Spleen (tissue), 11 donors: ENCODE measurements around the gene PEPD. TPM values are rescaled to one million over a fixed set of nuclear protein-coding genes. Genes with fewer than 3 reads are reported as not detected.

Experiments used
- DNase-seq: peaks from one replicate; pipeline ENCODE4 v3.0.0-alpha.2; 2020
- H3K27ac ChIP-seq, 8 donors: fragments of 200-600 bp; sonication (generic) in 7 of 8; 1 replicate in 4 of 8; 2 replicates in 4 of 8; pipeline versions ENCODE4 v1.5.0 to v1.8.0; 2016 to 2021; ENCODE audit warnings: inconsistent platforms in 4 of 8, mild to moderate bottlenecking in 4 of 8, moderate library complexity in 1 of 8
- H3K27me3 ChIP-seq, 7 donors: fragments of 200-600 bp; sonication (generic) in 6 of 7; replicated peaks in 1 of 7; 1 replicate in 4 of 7; 2 replicates in 3 of 7; pipeline versions ENCODE4 v1.5.0 to v1.8.0; 2016 to 2021; ENCODE audit warnings: inconsistent platforms in 3 of 7, mild to moderate bottlenecking in 1 of 7
- H3K36me3 ChIP-seq, 6 donors: fragments of 200-600 bp; sonication (generic) in 5 of 6; 1 replicate in 4 of 6; 2 replicates in 2 of 6; pipeline versions ENCODE4 v1.5.0 to v1.8.0; 2016 to 2021; ENCODE audit warnings: inconsistent platforms in 2 of 6
- H3K4me1 ChIP-seq, 6 donors: fragments of 200-600 bp; sonication (generic) in 5 of 6; 1 replicate in 3 of 6; 2 replicates in 3 of 6; pipeline versions ENCODE4 v1.5.0 to v1.8.0; 2016 to 2021; ENCODE audit warnings: inconsistent platforms in 3 of 6
- H3K4me3 ChIP-seq, 8 donors: fragments of 200-600 bp; sonication (generic) in 7 of 8; 1 replicate in 4 of 8; 2 replicates in 4 of 8; pipeline versions ENCODE4 v1.5.0 to v1.8.0; 2016 to 2021; ENCODE audit warnings: inconsistent platforms in 4 of 8, mild to moderate bottlenecking in 4 of 8, moderate library complexity in 2 of 8
- H3K9me3 ChIP-seq, 8 donors: fragments of 200-600 bp; sonication (generic) in 7 of 8; 1 replicate in 4 of 8; 2 replicates in 4 of 8; pipeline versions ENCODE4 v1.5.0 to v1.8.0; 2016 to 2021; ENCODE audit warnings: inconsistent platforms in 4 of 8
- POLR2A ChIP-seq, 3 donors: fragments of 450-650 bp; IDR thresholded peaks; one replicate each; pipeline ENCODE4 v1.5.1; 2017; ENCODE audit warnings: antibody characterized with exemption in 3 of 3, mild to moderate bottlenecking in 1 of 3
- POLR2AphosphoS5 ChIP-seq, 3 donors: sonication (generic); formaldehyde crosslinking; IDR thresholded peaks; one replicate each; pipeline ENCODE4 v1.5.1; 2017; ENCODE audit warnings: antibody characterized with exemption in 3 of 3
- WGBS, 5 donors: extraction: QIAGEN DNeasy Blood & Tissue Kit in 3 of 5; methylation state at CpG; one replicate each; pipeline versions ENCODE4 v1.1.5 to v1.1.7; 2013 to 2018; 5-methylcytosine and 5-hydroxymethylcytosine counted together
- intact Hi-C: fragments of 100-400 bp; cut with DNase I; formaldehyde crosslinking; loops from one replicate; pipeline ENCODE4 v1.15.0; 2023; ENCODE audit warnings: low total_unique reads
- polyA plus RNA-seq, 3 donors: library from polyadenylated mRNA; stranded (reverse); fragments of 200-250 nt; gene quantifications; one replicate each; pipeline ENCODE4 v1.2.1, GENCODE V29; 2013
- total RNA-seq, 7 donors: library from RNA; depleted of rRNA in 3 of 7; stranded (reverse); fragments of >200 nt in 3 of 7; fragmentation: NEBNext Ultra II Directional in 4 of 7; extraction: Animal tissue kit (Norgen Biotek cat#: 25700) in 4 of 7; gene quantifications; one replicate each; pipeline versions ENCODE4 v1.1.0 to v1.2.1, GENCODE V29; 2016 to 2021
- TF ChIP-seq, protein P1 (sequence below), 11 experiments: fragments of 200-600 bp in 7 of 11; fragments of 450-650 bp in 4 of 11; sonication (generic) in 4 of 11; IDR thresholded peaks in 8 of 11; conservative IDR thresholded peaks in 3 of 11; 1 replicate in 7 of 11; 2 replicates in 4 of 11; pipeline versions ENCODE4 v1.4.0 to v1.8.0; 2016 to 2021; ENCODE audit warnings: antibody characterized with exemption in 11 of 11, inconsistent platforms in 4 of 11, mild to moderate bottlenecking in 1 of 11
- donor health status: healthy with polysubstance abuse.
- donor health status: DM: no; HTN: no; CAD: no; lungs with moderate emphysema.
- donor health status: DM: no; HTN: no; CAD: no.
- donor health status: Bipolar disorder and iron deficiency.
- donor health status: healthy.
- donor health status: DM: no; HTN: no; CAD: no.
- donor health status: DM: yes; HTN: yes; CAD: no.

The PEPD gene
- total and polyA plus RNA-seq, 10 donors = 38.4 to 98.3 (median 69.8) TPM

DNA sequence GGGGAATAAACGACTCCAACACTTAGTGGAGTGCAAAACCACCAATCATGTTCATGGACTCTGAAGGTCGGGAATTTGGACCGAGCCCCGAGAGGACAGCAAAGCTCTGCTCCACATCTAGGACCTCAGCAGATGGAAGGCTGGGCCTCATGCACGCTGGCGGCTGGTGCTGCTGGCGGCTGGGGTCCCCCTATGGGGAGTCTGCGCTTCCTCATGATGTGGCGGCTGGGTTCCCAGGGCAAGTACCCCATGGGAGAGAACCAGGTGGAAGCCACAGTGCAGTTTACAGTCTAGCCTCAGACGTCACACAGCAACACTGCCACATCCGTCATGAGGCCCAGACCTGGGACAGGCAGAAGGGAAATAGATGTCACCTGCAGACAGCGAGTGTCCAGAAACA, 13.2 kb downstream of the PEPD start:
- peak; percentile 54 for DNase-seq
- Histone ChIP-seq H3K27me3 (no peaks in the 10 kb centered on the region), H3K4me3 (no peak overlapping the region), H3K9me3 (no peaks in the 10 kb centered on the region), H3K36me3 (peaks cover 0 to 70% (median 26%) of the 10 kb centered on the region in 6 donors), H3K27ac (no peak overlapping the region), H3K4me1 (peaks cover 0 to 15% (median 5%) of the 10 kb centered on the region in 6 donors)
- TF ChIP-seq, protein P1, sequence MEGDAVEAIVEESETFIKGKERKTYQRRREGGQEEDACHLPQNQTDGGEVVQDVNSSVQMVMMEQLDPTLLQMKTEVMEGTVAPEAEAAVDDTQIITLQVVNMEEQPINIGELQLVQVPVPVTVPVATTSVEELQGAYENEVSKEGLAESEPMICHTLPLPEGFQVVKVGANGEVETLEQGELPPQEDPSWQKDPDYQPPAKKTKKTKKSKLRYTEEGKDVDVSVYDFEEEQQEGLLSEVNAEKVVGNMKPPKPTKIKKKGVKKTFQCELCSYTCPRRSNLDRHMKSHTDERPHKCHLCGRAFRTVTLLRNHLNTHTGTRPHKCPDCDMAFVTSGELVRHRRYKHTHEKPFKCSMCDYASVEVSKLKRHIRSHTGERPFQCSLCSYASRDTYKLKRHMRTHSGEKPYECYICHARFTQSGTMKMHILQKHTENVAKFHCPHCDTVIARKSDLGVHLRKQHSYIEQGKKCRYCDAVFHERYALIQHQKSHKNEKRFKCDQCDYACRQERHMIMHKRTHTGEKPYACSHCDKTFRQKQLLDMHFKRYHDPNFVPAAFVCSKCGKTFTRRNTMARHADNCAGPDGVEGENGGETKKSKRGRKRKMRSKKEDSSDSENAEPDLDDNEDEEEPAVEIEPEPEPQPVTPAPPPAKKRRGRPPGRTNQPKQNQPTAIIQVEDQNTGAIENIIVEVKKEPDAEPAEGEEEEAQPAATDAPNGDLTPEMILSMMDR (IDR thresholded peaks at IDR 0.05 in 8 of 11, conservative IDR thresholded peaks at IDR 0.05 in 3 of 11) = no peak
- 90 to 93% (median 92%) methylated on average over 10 to 12 of the region's 12 CpGs for WGBS, 5 donors
- intact Hi-C loops = no loop called here

DNA sequence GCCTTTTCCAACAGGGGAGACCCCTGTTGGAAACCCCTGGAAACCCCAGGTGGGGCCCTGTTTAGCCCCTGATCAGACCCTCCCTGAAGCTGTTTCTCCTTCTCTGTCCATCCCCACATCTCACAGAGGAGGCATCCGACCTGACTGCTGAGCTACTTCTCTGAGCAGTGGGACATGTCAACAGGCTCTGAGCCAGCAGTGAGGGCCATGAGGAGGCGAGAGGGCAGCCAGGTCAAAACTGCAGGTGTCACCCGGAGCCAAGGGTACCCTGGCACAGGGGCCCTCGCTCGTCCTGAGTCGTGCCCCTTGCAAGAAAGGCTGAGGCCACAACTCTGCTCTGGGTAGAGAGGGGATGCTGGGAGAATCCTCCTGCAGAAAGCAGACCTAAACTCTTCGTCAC, 13.6 kb downstream of the PEPD start:
- 84 to 95% (median 89%) methylated on average over 3 to 7 of the region's 7 CpGs for WGBS, 5 donors

DNA sequence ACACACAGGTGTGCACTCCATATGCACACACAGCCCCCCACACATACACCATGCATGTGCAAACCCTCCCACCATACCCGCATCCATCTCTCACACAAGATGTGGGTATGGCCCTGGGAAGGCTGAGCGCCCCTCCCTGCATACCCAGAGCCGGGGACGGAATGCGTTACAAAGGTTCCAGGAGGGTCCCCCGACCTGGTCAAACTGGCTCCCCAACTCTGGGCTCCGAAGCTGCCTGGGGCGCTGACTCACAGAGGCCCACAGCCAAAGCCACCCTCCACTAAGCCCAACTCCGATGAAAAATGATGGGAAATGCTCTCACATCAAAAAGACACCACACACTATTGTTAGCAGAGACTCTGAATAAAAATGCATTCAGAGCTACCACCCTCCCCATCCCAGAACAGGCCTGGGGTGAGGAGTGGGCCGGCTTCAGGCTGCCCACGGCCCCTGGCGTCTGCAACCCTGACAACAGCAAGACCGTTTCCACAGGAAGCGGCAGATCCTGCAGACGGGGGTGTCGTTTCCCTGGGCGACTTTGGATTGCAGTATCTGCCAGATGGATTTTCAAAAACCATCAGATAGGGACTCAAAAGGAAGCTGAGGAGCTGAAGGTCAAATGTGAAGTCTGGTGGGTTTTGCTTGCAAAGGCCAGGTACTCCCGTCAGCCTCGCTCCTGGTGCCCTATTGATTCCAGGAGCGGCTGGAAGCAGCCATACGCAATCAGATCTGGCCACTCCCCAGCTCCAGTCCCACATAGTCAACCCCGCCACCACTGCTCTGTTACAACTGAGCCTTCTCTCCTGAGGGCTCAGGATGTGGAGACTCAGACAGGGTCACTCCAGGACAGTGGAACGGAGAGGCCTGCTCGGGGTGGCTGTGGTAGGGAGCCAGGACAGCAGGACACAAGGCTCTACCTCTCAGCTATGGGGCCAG, 14.3 kb downstream of the PEPD start:
- Histone ChIP-seq H3K27ac (no peak overlapping the region), H3K4me1 (peaks cover 0 to 15% (median 5%) of the 10 kb centered on the region in 6 donors), H3K27me3 (no peaks in the 10 kb centered on the region), H3K4me3 (no peak overlapping the region), H3K36me3 (peaks cover 0 to 75% (median 26%) of the 10 kb centered on the region in 6 donors), H3K9me3 (no peaks in the 10 kb centered on the region)
- peak; percentile 65 for DNase-seq
- TF ChIP-seq, protein P1 (IDR thresholded peaks at IDR 0.05 in 8 of 11, conservative IDR thresholded peaks at IDR 0.05 in 3 of 11) = no peak
- TF ChIP-seq POLR2A (IDR thresholded peaks at IDR 0.05) = no peak
- TF ChIP-seq POLR2AphosphoS5 (IDR thresholded peaks at IDR 0.05) = no peak
- 73 to 83% (median 75%) methylated on average over 22 to 24 of the region's 24 CpGs for WGBS, 5 donors
- intact Hi-C loops = no loop called here

More for the DNA sequence above, 13.6 kb downstream of the PEPD start:
- Histone ChIP-seq H3K27ac (no peak overlapping the region), H3K36me3 (peaks cover 0 to 74% (median 26%) of the 10 kb centered on the region in 6 donors), H3K27me3 (no peaks in the 10 kb centered on the region), H3K4me3 (no peak overlapping the region), H3K4me1 (peaks cover 0 to 15% (median 5%) of the 10 kb centered on the region in 6 donors), H3K9me3 (no peaks in the 10 kb centered on the region)
- no peak for DNase-seq
- intact Hi-C loops = no loop called here
- TF ChIP-seq POLR2AphosphoS5 (IDR thresholded peaks at IDR 0.05) (no peak), POLR2A (IDR thresholded peaks at IDR 0.05) (no peak)
- TF ChIP-seq, protein P1 (IDR thresholded peaks at IDR 0.05 in 8 of 11, conservative IDR thresholded peaks at IDR 0.05 in 3 of 11) = no peak

DNA sequence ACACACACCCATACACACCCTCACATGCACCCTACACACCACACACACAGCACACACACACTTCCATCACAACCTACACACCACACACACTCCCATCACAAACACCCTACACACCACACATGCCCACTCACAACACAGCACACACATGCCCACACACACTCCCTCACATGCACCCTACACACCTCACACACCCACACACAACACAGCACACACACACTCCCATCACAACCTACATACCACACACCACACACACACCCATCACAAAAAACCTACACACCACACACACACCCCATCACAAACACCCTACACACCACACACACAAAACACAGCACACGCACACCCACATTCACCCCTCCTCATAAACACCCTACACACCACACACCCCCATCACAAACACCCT, 15.1 kb downstream of the PEPD start:
- no peaks in the 10 kb centered on the region for H3K9me3 ChIP-seq
- WGBS, 5 donors = 95 to 100% (median 100%) methylated on average over 1 of the region's 1 CpG
- no peaks in the 10 kb centered on the region for H3K27me3 ChIP-seq
- DNase-seq = no peak
- H3K36me3 ChIP-seq = peaks cover 0 to 75% (median 18%) of the 10 kb centered on the region in 6 donors
- TF ChIP-seq POLR2A (IDR thresholded peaks at IDR 0.05) (no peak), POLR2AphosphoS5 (IDR thresholded peaks at IDR 0.05) (no peak)
- TF ChIP-seq, protein P1 (IDR thresholded peaks at IDR 0.05 in 8 of 11, conservative IDR thresholded peaks at IDR 0.05 in 3 of 11) = no peak
- no peak overlapping the region for H3K27ac ChIP-seq
- intact Hi-C loops = no loop called here
- H3K4me1 ChIP-seq = peaks cover 0 to 15% (median 5%) of the 10 kb centered on the region in 6 donors
- H3K4me3 ChIP-seq = no peak overlapping the region
